Astrocyte (in vitro differentiated cells and primary cell): ENCODE measurements around the gene ARID5B. TPM values are rescaled to one million over a fixed set of nuclear protein-coding genes. Genes with fewer than 3 reads are reported as not detected.

ENCODE experiments used
- DNase-seq: peaks from one replicate; pipeline ENCODE4 v3.0.0-alpha.2; 2010; ENCODE audit warnings: low read depth
- FAIRE-seq: peaks from 2 replicates; lab custom pipeline; 2011; peaks lifted over from hg19 to GRCh38; lab: Jason Lieb, UNC
- H2AFZ ChIP-seq: 2 replicates; pipeline ENCODE4 v1.6.0; 2012; ENCODE audit warnings: low read depth, low read length, inconsistent platforms
- H3K27ac ChIP-seq: 2 replicates; pipeline ENCODE4 v1.5.1; 2011; ENCODE audit warnings: low read depth, low read length, inconsistent platforms
- H3K27me3 ChIP-seq: 2 replicates; pipeline ENCODE4 v1.6.0; 2011; ENCODE audit warnings: low read length, inconsistent platforms; ENCODE audit not compliant: insufficient read depth
- H3K36me3 ChIP-seq: 2 replicates; pipeline ENCODE4 v1.5.1; 2011; ENCODE audit warnings: low read length, inconsistent platforms; ENCODE audit not compliant: insufficient read depth
- H3K4me1 ChIP-seq: 2 replicates; pipeline ENCODE4 v1.5.1; 2011; ENCODE audit warnings: low read length, inconsistent platforms; ENCODE audit not compliant: insufficient read depth
- H3K4me2 ChIP-seq: 2 replicates; pipeline ENCODE4 v1.6.0; 2012; ENCODE audit warnings: low read length, inconsistent platforms
- H3K4me3 ChIP-seq: 2 replicates; pipeline ENCODE4 v1.5.1; 2011; ENCODE audit warnings: low read depth, mild to moderate bottlenecking, low read length, inconsistent platforms; ENCODE audit not compliant: insufficient read depth
- H3K79me2 ChIP-seq: 2 replicates; pipeline ENCODE4 v1.6.0; 2012; ENCODE audit warnings: mild to moderate bottlenecking, low read length, inconsistent platforms; ENCODE audit not compliant: insufficient read depth
- H3K9ac ChIP-seq: 2 replicates; pipeline ENCODE4 v1.6.0; 2012; ENCODE audit warnings: mild to moderate bottlenecking, low read length, inconsistent platforms
- H3K9me3 ChIP-seq: 2 replicates; pipeline ENCODE4 v1.5.1; 2012; ENCODE audit warnings: low read depth, mild to moderate bottlenecking, low read length, inconsistent platforms; ENCODE audit not compliant: insufficient read depth
- H4K20me1 ChIP-seq: 2 replicates; pipeline ENCODE4 v1.6.0; 2012; ENCODE audit warnings: low read length, inconsistent platforms; ENCODE audit not compliant: insufficient read depth
- H3K27ac Mint-ChIP-seq: one replicate; pipeline ENCODE4 v1.8.0; 2021; ENCODE audit warnings: mild to moderate bottlenecking, mixed read lengths; ENCODE audit not compliant: unreplicated experiment
- H3K27me3 Mint-ChIP-seq: one replicate; pipeline ENCODE4 v1.8.0; 2021; ENCODE audit warnings: low read depth, mixed read lengths; ENCODE audit not compliant: unreplicated experiment
- H3K36me3 Mint-ChIP-seq: one replicate; pipeline ENCODE4 v1.8.0; 2021; ENCODE audit warnings: low read depth, mixed read lengths; ENCODE audit not compliant: unreplicated experiment
- H3K4me1 Mint-ChIP-seq: one replicate; pipeline ENCODE4 v1.8.0; 2021; ENCODE audit warnings: low read depth, mixed read lengths; ENCODE audit not compliant: unreplicated experiment
- H3K4me3 Mint-ChIP-seq: one replicate; pipeline ENCODE4 v1.8.0; 2021; ENCODE audit warnings: mild to moderate bottlenecking, moderate library complexity, mixed read lengths; ENCODE audit not compliant: unreplicated experiment
- H3K9me3 Mint-ChIP-seq: one replicate; pipeline ENCODE4 v1.8.0; 2021; ENCODE audit warnings: mild to moderate bottlenecking, mixed read lengths; ENCODE audit not compliant: unreplicated experiment
- EZH2 ChIP-seq: IDR thresholded peaks from 2 replicates; pipeline ENCODE4 v1.6.1; 2012; ENCODE audit warnings: mild to moderate bottlenecking, low read length, inconsistent platforms; ENCODE audit not compliant: insufficient read depth
- total RNA-seq: library from RNA; stranded (reverse); gene quantifications from 2 replicates; pipeline ENCODE4 v1.2.1, GENCODE V29; 2021
- TF ChIP-seq, protein P1 (sequence below): IDR thresholded peaks from 2 replicates; pipeline ENCODE4 v1.5.1; 2011; ENCODE audit warnings: low read depth, mild to moderate bottlenecking, inconsistent platforms, low read length, moderate library complexity; ENCODE audit not compliant: insufficient read depth

ARID5B gene
- total RNA-seq, 1 donor from 2014 or later = 66.0 TPM

DNA sequence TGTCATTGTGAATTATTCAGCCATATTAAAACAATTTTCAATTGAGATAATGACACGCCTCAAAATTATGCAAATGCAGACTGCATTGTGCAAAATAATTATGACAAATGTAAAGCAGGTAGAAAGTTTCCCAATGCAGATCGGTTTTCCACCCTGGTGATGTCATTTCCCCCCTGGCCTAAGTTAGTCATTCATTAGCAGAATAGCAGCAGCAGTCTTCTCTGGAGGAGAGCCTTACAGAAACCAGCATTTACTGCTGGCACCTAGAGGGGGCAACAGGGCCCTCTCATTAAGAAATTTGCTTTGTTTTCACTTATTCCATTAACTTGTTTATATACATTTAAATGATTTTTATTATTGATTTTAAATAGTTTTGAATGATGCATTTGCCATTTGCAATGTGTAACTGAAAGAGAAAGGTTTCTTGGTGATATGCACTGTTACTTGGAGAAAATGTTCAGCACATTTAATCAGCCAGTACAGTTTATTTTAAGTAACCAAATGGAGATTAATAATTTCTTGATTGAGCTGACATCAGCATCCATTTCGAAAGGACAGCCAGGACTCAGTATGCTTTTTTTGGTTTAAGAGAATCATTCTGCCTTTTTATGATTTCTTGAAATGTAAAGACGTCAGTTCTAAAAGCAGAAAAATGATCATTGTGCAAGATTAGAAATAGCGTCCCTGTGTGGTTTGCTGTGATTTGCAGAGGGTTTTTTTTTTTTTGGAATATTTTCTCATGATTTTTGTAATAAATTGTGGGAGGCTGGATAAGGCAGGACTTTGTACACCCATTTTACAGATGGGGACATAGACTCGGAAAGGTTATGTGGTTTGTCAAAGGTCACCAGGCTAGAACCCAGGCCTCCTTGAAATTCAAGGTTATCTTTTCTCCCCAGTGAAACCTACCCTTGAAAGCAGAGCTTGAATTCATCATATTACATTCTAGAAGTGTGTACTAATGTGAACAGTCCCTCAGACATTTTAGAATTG, 3.5 kb downstream of the ARID5B start:
- Histone ChIP-seq H3K4me3 (peak overlapping the region; percentile 91), H3K79me2 (peaks cover 75% of the 10 kb centered on the region), H3K27ac (peak overlapping the region; percentile 87), H3K27me3 (no peaks in the 10 kb centered on the region), H2AFZ (no peak overlapping the region), H3K4me1 (peaks cover 13% of the 10 kb centered on the region), H4K20me1 (peaks cover 13% of the 10 kb centered on the region), H3K4me2 (peak overlapping the region; percentile 98), H3K9ac (peak overlapping the region; percentile 95), H3K36me3 (no peaks in the 10 kb centered on the region), H3K9me3 (no peaks in the 10 kb centered on the region)
- H3K27ac Mint-ChIP-seq = peak overlapping the region; percentile 93
- peaks cover 1% of the 10 kb centered on the region for H3K36me3 Mint-ChIP-seq
- TF ChIP-seq EZH2 = no peak
- TF ChIP-seq, protein P1, sequence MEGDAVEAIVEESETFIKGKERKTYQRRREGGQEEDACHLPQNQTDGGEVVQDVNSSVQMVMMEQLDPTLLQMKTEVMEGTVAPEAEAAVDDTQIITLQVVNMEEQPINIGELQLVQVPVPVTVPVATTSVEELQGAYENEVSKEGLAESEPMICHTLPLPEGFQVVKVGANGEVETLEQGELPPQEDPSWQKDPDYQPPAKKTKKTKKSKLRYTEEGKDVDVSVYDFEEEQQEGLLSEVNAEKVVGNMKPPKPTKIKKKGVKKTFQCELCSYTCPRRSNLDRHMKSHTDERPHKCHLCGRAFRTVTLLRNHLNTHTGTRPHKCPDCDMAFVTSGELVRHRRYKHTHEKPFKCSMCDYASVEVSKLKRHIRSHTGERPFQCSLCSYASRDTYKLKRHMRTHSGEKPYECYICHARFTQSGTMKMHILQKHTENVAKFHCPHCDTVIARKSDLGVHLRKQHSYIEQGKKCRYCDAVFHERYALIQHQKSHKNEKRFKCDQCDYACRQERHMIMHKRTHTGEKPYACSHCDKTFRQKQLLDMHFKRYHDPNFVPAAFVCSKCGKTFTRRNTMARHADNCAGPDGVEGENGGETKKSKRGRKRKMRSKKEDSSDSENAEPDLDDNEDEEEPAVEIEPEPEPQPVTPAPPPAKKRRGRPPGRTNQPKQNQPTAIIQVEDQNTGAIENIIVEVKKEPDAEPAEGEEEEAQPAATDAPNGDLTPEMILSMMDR = peak; percentile 31
- H3K4me1 Mint-ChIP-seq = no peaks in the 10 kb centered on the region
- H3K9me3 Mint-ChIP-seq = no peaks in the 10 kb centered on the region
- no peak for FAIRE-seq
- H3K27me3 Mint-ChIP-seq = no peaks in the 10 kb centered on the region
- DNase-seq = peak; percentile 77
- H3K4me3 Mint-ChIP-seq = peak overlapping the region; percentile 93

DNA sequence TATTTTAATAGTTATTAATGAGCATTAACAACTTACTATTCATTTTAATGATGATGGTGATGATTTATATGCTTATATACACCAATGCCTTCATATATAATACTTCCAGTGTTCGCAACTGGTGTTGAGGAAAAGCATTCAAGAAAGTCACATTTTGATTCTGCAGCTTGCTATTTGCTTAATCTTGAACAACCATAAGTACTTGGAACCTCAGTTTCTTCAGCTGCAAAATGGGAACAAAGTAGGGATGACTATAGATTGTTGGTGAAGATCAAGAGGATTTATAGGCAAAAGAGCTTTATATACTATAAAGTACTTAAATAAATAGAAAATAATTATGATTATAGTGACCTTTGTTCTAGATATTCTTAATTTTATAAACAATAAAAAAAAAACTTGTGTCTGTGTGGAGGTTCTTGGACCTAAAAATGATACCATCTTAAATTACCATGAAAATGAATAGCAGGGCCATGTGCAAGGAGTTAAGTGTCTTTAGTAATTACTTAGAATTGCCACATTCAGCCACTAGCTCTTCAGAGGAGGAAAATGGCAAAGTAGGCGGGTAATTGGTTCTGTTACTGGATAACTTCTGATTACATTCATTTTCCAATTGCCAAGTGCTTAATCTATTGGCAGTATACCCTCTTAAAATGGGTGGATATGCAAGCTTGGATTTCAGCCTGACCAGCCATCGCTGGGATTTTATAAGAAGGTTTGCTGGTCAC, 4.5 kb downstream of the ARID5B start:
- H3K4me3 Mint-ChIP-seq = no peak overlapping the region
- TF ChIP-seq EZH2 = no peak
- TF ChIP-seq, protein P1 = no peak

More for the DNA sequence above, 4.5 kb downstream of the ARID5B start:
- Histone ChIP-seq H3K36me3 (peaks cover 3% of the 10 kb centered on the region), H3K27me3 (no peaks in the 10 kb centered on the region), H3K9me3 (no peaks in the 10 kb centered on the region), H3K27ac (no peak overlapping the region), H3K79me2 (peaks cover 85% of the 10 kb centered on the region), H3K4me3 (no peak overlapping the region), H2AFZ (no peak overlapping the region), H4K20me1 (peaks cover 22% of the 10 kb centered on the region), H3K4me1 (peaks cover 13% of the 10 kb centered on the region), H3K9ac (no peak overlapping the region), H3K4me2 (no peak overlapping the region)
- Mint-ChIP-seq H3K4me1 (no peaks in the 10 kb centered on the region), H3K9me3 (no peaks in the 10 kb centered on the region), H3K36me3 (peaks cover 6% of the 10 kb centered on the region), H3K27me3 (no peaks in the 10 kb centered on the region), H3K27ac (no peak overlapping the region)
- FAIRE-seq (no peak), DNase-seq (no peak)
